ENCODE results near the gene CTR9.

CTR9 gene

GRCh38 chr11:10777806-10778205, 26.8 kb downstream of the CTR9 start:
- H3K27ac ChIP-seq (ENCODE audit: low read depth, low read length), result no peak overlapping the region
- peaks cover 3% of the 10 kb centered on the region; the same call in 1 of the 2 replicates for H3F3A ChIP-seq (ENCODE audit: control insufficient read depth, insufficient read depth)
- no peaks in the 10 kb centered on the region for H3K9me3 ChIP-seq (ENCODE audit: control insufficient read depth, insufficient read depth, low read length)
- H3K4me1 ChIP-seq (ENCODE audit: control insufficient read depth, low read length), result no peaks in the 10 kb centered on the region
- no peak for TF ChIP-seq CTCF (IDR thresholded peaks at IDR 0.05; ENCODE audit: low read depth, low read length, poor library complexity, severe bottlenecking)
- no peak for TF ChIP-seq EZH2phosphoT487 (IDR thresholded peaks at IDR 0.05; ENCODE audit: borderline replicate concordance, low read length)
- H3K4me3 ChIP-seq (ENCODE audit: low read length), result no peak overlapping the region
- H3K79me2 ChIP-seq (ENCODE audit: control insufficient read depth, low read length), result no peaks in the 10 kb centered on the region
- no peaks in the 10 kb centered on the region for H3K9me2 ChIP-seq (replicated peaks; ENCODE audit: control insufficient read depth, low read length)
- no peak overlapping the region for H3K4me2 ChIP-seq (ENCODE audit: low read length)
- no peaks in the 10 kb centered on the region for H4K20me1 ChIP-seq (ENCODE audit: control insufficient read depth, insufficient read depth, low read depth, low read length)
- H3K36me3 ChIP-seq (ENCODE audit: control insufficient read depth, low read length), result peaks cover 59% of the 10 kb centered on the region
- H3K27me3 ChIP-seq (ENCODE audit: control insufficient read depth, low read length), result no peaks in the 10 kb centered on the region

GRCh38 chr11:10778217-10778970, 27.3 kb downstream of the CTR9 start:
- H3K36me3 ChIP-seq (ENCODE audit: control insufficient read depth, low read length), result peaks cover 53% of the 10 kb centered on the region
- no peak overlapping the region for H3K4me3 ChIP-seq (ENCODE audit: low read length)
- no peak overlapping the region for H3K27ac ChIP-seq (ENCODE audit: low read depth, low read length)
- no peaks in the 10 kb centered on the region for H3K79me2 ChIP-seq (ENCODE audit: control insufficient read depth, low read length)
- no peaks in the 10 kb centered on the region for H3K9me2 ChIP-seq (replicated peaks; ENCODE audit: control insufficient read depth, low read length)
- TF ChIP-seq CTCF (IDR thresholded peaks at IDR 0.05; ENCODE audit: low read depth, low read length, poor library complexity, severe bottlenecking) (no peak), EZH2phosphoT487 (IDR thresholded peaks at IDR 0.05; ENCODE audit: borderline replicate concordance, low read length) (no peak)
- H4K20me1 ChIP-seq (ENCODE audit: control insufficient read depth, insufficient read depth, low read depth, low read length), result no peaks in the 10 kb centered on the region
- peaks cover 3% of the 10 kb centered on the region; the same call in 1 of the 2 replicates for H3F3A ChIP-seq (ENCODE audit: control insufficient read depth, insufficient read depth)
- no peaks in the 10 kb centered on the region for H3K27me3 ChIP-seq (ENCODE audit: control insufficient read depth, low read length)
- no peaks in the 10 kb centered on the region for H3K4me1 ChIP-seq (ENCODE audit: control insufficient read depth, low read length)
- H3K4me2 ChIP-seq (ENCODE audit: low read length), result no peak overlapping the region
- no peaks in the 10 kb centered on the region for H3K9me3 ChIP-seq (ENCODE audit: control insufficient read depth, insufficient read depth, low read length)

- Histone ChIP-seq H3K27ac (ENCODE audit: low read depth, low read length) (no peak overlapping the region), H3K4me2 (ENCODE audit: low read length) (no peak overlapping the region), H3F3A (ENCODE audit: control insufficient read depth, insufficient read depth) (peaks cover 3% of the 10 kb centered on the region; the same call in 1 of the 2 replicates), H3K4me3 (ENCODE audit: low read length) (no peak overlapping the region), H3K79me2 (ENCODE audit: control insufficient read depth, low read length) (no peaks in the 10 kb centered on the region), H3K4me1 (ENCODE audit: control insufficient read depth, low read length) (no peaks in the 10 kb centered on the region), H4K20me1 (ENCODE audit: control insufficient read depth, insufficient read depth, low read depth, low read length) (no peaks in the 10 kb centered on the region), H3K36me3 (ENCODE audit: control insufficient read depth, low read length) (peaks cover 46% of the 10 kb centered on the region), H3K27me3 (ENCODE audit: control insufficient read depth, low read length) (no peaks in the 10 kb centered on the region), H3K9me3 (ENCODE audit: control insufficient read depth, insufficient read depth, low read length) (no peaks in the 10 kb centered on the region), H3K9me2 (replicated peaks; ENCODE audit: control insufficient read depth, low read length) (no peaks in the 10 kb centered on the region)
- no peak for TF ChIP-seq EZH2phosphoT487 (IDR thresholded peaks at IDR 0.05; ENCODE audit: borderline replicate concordance, low read length)
- no peak for TF ChIP-seq CTCF (IDR thresholded peaks at IDR 0.05; ENCODE audit: low read depth, low read length, poor library complexity, severe bottlenecking)
Measured at GRCh38 chr11:10779086-10779485, 28.0 kb downstream of the CTR9 start.

All from DOHH2 (cell line).